K562 (cell line): ENCODE data around the gene LAMTOR4. TPM values are rescaled to one million over a fixed set of nuclear protein-coding genes. Genes with fewer than 3 reads are reported as not detected.

Source experiments
- ADNP ChIP-seq: fragments of 200-800 bp; sonication (Bioruptor generic); IDR thresholded peaks from 2 replicates; pipeline ENCODE4 v1.6.1; 2016; ENCODE audit warnings: missing genetic modification characterization, missing compliant biosample characterization
- ATF4 ChIP-seq: fragments of 450-650 bp; formaldehyde crosslinking; IDR thresholded peaks from 2 replicates; pipeline ENCODE4 v1.4.0; 2022; ENCODE audit warnings: mild to moderate bottlenecking, moderate library complexity
- CHAMP1 ChIP-seq: fragments of 450-650 bp; IDR thresholded peaks from 2 replicates; pipeline ENCODE4 v1.6.1; 2016; ENCODE audit warnings: mild to moderate bottlenecking
- CREB3 ChIP-seq: fragments of 450-650 bp; conservative IDR thresholded peaks from 2 replicates; pipeline ENCODE4 v1.6.1; 2016; ENCODE audit warnings: missing genetic modification characterization, low read depth, mild to moderate bottlenecking, missing compliant biosample characterization, moderate library complexity
- ESRRA ChIP-seq: fragments of 450-650 bp; IDR thresholded peaks from 2 replicates; pipeline ENCODE4 v1.6.1; 2014; ENCODE audit warnings: low read depth, mild to moderate bottlenecking, moderate library complexity, borderline replicate concordance
- FOXP1 ChIP-seq: sonication (generic); formaldehyde crosslinking; IDR thresholded peaks from 2 replicates; pipeline ENCODE4 v1.8.0; 2022; ENCODE audit warnings: mild to moderate bottlenecking, missing genetic modification reagents
- HDGF ChIP-seq: fragments of 450-650 bp; IDR thresholded peaks from 2 replicates; pipeline ENCODE4 v1.6.1; 2016
- MLLT1 ChIP-seq, 2 experiments: fragments of 450-650 bp; IDR thresholded peaks; 2 replicates each; pipeline ENCODE4 v1.6.1; 2016
- MTA2 ChIP-seq: fragments of 450-650 bp; IDR thresholded peaks from 2 replicates; pipeline ENCODE4 v1.6.1; 2016; ENCODE audit warnings: low read depth
- PURB ChIP-seq: sonication (generic); formaldehyde crosslinking; IDR thresholded peaks from 2 replicates; pipeline ENCODE4 v1.9.0; 2021; ENCODE audit warnings: low read depth, mild to moderate bottlenecking, missing genetic modification reagents
- RUNX1 ChIP-seq: sonication (generic); IDR thresholded peaks from 2 replicates; pipeline ENCODE4 v1.6.1; 2016; ENCODE audit warnings: antibody characterized with exemption, low read depth
- SIN3A ChIP-seq, 2 experiments: fragments of 150-350 bp in 1 of 2; IDR thresholded peaks; 2 replicates each; pipeline ENCODE4 v1.6.1; 2011 to 2016; ENCODE audit warnings: borderline replicate concordance in 2 of 2, low read depth in 2 of 2, low read length in 2 of 2, mild to moderate bottlenecking in 2 of 2, moderate library complexity in 2 of 2; ENCODE audit not compliant: control insufficient read depth in 1 of 2
- SNIP1 ChIP-seq: fragments of 450-650 bp; IDR thresholded peaks from 2 replicates; pipeline ENCODE4 v1.7.1; 2017; ENCODE audit warnings: low read depth, mild to moderate bottlenecking
- TCFL5 ChIP-seq: fragments of 250-450 bp; sonication (Bioruptor Pico); conservative IDR thresholded peaks from 2 replicates; pipeline ENCODE4 v1.6.1; 2021; ENCODE audit warnings: mild to moderate bottlenecking, moderate library complexity, matching md5 sums
- ZHX1 ChIP-seq: fragments of 150-350 bp; conservative IDR thresholded peaks from 2 replicates; pipeline ENCODE4 v1.6.1; 2014; ENCODE audit warnings: low read length
- ZNF140 ChIP-seq: fragments of 250-450 bp; sonication (Bioruptor Pico); IDR thresholded peaks from 2 replicates; pipeline ENCODE4 v1.8.0; 2021; ENCODE audit warnings: moderate library complexity, mild to moderate bottlenecking, inconsistent platforms
- ZNF184 ChIP-seq: sonication (generic); formaldehyde crosslinking; IDR thresholded peaks from 2 replicates; pipeline ENCODE4 v1.5.0; 2020; ENCODE audit warnings: missing genetic modification reagents
- ZNF668 ChIP-seq: fragments of 250-450 bp; sonication (Bioruptor Pico); IDR thresholded peaks from 2 replicates; pipeline ENCODE4 v1.8.0; 2022; ENCODE audit warnings: mild to moderate bottlenecking, inconsistent platforms
- polyA plus RNA-seq, 8 experiments: library from polyadenylated mRNA; depleted of rRNA in 4 of 8; stranded (reverse) in 5 of 8; unstranded in 3 of 8; fragments of >200 nt; fragmentation: Nextera tagmentation in 2 of 8; fragmentation: Illumina TruSeq in 1 of 8; extraction: Ambion mirVana in 2 of 8; extraction: Trizol in 1 of 8; gene quantifications; 2 replicates each; pipeline versions ENCODE4 v1.2.1 to v1.2.3, GENCODE V29; 2011 to 2014; ENCODE audit warnings: inconsistent platforms in 1 of 8, missing spikeins in 1 of 8
- total RNA-seq, 7 experiments: library from RNA; depleted of rRNA in 6 of 7; stranded (reverse); fragments of >200 nt in 6 of 7; fragmentation: Illumina TruSeq in 2 of 7; extraction: Trizol in 2 of 7; gene quantifications; 2 replicates each; pipeline versions ENCODE4 v1.2.1 to v1.2.3, GENCODE V29; 2011 to 2021; ENCODE audit warnings: low replicate concordance in 1 of 7

The LAMTOR4 gene
- total and polyA plus RNA-seq, 9 of the 15 experiments (the other 6 are each of a cell fraction or from before 2014, with no cell fraction given) = 79.6 to 314 (median 195) TPM

- TF ChIP-seq TCFL5 (CRISPR knock-in tag) (0 out of 2 replicates have a peak, but pooled peaks have one; percentile 23), ADNP (tag) (no peak), SNIP1 (no peak), ESRRA (no peak), SIN3A (IDR thresholded peaks at IDR 0.05; ENCODE audit: borderline replicate concordance in 2 of 2, control insufficient read depth in 1 of 2, low read depth in 2 of 2, low read length in 2 of 2) (no peak), HDGF (no peak), RUNX1 (no peak), MLLT1 (IDR thresholded peaks at IDR 0.05) (peak; percentile 85 to 86; a peak in 2 of 4 replicates), ZNF668 (CRISPR knock-in tag) (no peak), FOXP1 (no peak), MTA2 (peak; percentile 54; the same call in 1 of the 2 replicates), ZNF184 (CRISPR knock-in tag) (no peak), ZHX1 (no peak), ZNF140 (CRISPR knock-in tag) (no peak), PURB (CRISPR knock-in tag) (no peak), CREB3 (tag) (no peak), CHAMP1 (no peak), ATF4 (CRISPR knock-in tag) (no peak)
These were observed 17.9 kb upstream of the LAMTOR4 start (continued) for GRCh38 chr7:100130608-100131453.
